Activated CD4-positive, alpha-beta T cell treated with anti-CD3 and anti-CD28 coated beads, Interleukin-2, amount 50 U/mL, for 48 hours (primary cell): ENCODE data around the gene CEP170B.
A peak's percentile ranks its signal among the peaks of the same experiment; 100 is the strongest.
"Not testable (repeated sequence)": the region's sequence is repeated elsewhere in the genome, so short reads cannot be mapped to it uniquely, and the experiment has no call there.

Experiments
- DNase-seq, 2 experiments: peaks; one replicate each; pipeline ENCODE4 v3.0.0-alpha.2; 2020

Gene CEP170B

DNA sequence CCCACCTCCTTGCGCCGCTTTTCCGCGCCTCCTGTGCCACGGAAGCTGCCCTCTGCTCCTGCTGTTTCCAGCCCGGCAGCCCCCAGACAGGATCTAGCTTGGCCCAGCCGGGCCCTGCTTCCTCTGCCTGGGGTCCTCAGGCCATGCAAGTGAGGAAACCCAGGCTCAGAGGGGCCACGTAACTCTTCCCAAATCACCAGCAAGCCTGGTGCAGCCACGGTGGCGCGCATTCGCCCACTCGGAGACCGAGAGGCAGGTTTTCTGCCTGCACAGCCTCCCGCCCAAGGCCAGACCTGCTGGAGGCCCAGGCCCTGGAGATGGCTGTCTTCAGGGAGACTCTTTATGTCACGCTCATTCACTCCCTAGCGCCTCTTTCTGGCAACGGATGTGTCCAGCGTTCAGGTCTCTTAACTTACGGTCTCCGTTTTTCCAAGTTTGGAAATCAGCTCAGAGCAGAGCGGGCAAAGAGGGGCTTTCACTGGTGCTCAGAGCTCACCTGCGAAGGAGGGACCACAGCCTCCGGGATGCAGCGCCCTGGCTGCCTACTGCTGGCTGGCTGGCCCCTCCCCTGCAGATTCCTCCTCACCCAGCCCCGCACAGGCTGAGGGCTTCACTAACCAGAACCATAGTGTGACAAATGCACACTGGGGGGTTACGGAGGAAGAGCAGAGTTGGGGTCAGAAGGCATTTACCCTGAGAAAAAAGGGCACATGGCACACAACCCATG is 20.6 kb upstream of the CEP170B start:
- no peak for DNase-seq

- DNase-seq: no peak
Measured at GRCh38 chr14:104845033-104845666, 19.9 kb upstream of the CEP170B start.

DNA sequence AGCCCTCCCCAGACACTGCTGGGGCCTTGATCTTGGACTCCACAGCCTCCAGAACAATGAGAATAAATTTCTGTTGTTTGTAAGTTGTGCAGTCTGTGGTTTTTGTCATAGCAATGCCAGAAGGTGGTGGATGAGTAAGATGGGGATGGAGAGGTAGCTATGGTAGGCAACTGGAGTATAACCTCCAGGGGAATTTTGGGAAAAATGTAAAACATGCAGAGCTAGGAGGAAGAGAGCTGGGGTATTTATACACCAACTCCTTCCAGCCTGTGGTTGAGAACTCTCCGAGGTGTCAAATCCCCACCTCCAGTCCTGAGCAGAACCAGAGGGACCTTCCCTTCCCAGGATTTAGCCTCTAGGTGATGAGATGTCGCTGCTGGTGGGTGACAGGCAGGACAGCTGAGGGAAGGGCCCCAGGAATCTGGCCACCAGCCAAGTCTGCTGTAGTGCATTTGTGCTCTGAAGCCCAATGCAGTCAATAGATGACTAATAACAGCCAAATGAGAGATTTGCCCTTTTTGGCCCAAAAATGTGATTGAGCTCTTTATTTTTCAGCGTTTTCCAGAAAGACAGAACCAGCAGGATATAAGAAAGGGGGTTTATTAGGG is 19.1 kb upstream of the CEP170B start:
- no peak for DNase-seq

DNA sequence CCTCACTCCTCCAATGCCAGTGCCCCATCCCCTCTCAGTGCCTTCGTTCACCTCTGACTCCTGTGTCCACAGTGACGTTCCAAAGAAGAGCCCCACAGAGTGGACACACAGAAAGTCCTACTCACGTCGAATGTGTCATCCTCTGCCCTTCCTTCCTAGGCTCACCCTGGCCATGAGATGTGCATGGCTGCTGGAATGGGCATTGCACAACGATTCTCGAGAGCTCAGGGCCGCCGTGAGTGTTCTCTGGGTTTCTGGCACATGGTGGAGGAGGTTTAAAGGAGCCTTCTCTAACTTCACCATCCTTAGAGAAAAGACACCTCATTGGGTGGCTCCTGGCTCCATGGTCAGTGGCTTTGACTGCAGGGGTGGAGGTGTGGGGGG is 12.8 kb upstream of the CEP170B start:
- DNase-seq: no peak

DNA sequence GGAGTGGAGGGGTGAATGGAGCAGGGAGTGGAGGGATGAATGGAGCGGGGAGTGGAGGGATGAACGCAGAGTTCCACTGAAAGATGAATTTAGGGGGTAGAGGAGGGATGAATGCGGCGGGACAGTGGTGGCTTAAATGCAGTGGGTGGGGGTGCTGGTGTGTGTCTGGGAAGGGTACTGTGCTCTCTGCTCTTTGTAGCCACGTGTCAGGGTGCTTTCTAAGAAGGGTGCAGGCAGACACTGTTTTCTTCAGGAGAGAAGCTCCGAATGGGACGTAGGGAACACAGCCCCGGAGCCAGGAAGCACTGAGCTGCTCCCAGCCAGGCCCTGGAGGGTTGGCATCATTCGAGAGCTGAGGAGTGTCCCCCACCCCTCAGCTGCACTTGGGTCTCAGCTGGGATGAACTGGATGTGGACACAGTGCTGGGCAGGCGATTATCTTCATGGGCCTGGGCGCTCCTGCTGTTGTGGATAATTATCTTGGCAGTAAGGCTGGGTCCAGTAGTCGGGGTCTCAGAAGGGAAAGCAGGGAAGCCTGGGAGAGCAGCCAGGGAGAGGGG is 9.5 kb upstream of the CEP170B start:
- DNase-seq: no peak

DNA sequence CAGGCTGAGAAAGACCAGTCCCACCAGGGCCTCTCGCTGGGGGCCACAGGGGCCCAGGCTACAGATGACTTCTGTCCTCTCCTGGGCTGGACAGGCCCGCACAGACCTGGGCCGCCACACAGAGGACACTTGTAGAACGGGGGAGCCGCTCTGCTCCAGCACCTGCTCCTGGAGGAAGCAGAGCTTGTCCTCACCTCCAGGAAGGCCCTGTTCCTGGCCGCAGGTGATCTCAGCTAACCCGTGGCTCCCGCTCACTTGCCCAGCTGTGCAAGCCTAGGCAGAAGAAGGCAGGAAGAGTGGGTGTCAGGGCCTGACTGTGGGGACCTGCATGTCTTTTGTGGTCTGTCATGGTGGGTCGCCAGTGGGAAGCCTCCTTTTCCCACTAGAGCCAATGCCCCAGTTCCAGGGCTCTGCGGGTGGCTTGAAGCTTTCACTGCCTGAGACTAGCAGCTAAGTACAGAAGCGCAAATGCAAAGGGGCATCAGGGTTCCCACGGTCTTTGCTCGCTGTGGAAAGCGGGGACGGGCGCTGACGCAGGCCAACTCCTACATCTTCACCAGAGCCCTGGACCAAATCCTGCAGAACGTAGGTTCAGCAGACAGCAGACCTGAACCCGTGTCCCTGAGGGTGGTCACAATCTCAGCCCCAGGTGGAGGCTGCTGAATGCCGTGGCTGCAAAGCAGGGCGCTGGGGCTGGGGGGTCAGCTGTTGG is 8.8 kb upstream of the CEP170B start:
- no peak for DNase-seq

- no peak for DNase-seq
Measured at GRCh38 chr14:104856869-104857860, 7.9 kb upstream of the CEP170B start.

DNA sequence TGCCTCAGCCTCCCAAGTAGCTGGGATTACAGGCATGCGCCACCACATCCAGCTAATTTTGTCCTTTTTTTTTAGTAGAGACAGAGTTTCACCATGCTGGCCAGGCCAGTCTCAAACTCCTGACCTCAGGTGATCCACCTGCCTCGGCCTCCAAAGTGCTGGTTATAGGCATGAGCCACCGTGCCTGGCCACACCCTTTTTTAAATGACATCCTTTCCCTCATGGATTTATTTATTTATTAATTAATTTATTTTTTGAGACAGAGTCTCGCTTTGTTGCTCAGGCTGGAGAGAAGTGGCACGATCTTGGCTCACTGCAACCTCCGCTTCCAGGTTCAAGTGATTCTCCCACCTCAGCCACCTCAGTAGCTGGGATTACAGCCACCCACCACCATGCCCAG is 7.1 kb upstream of the CEP170B start:
- not testable (repeated sequence) for DNase-seq

- DNase-seq: no peak
Measured at GRCh38 chr14:104858811-104859426, 6.1 kb upstream of the CEP170B start.

GRCh38 chr14:104859900-104860299 is 5.2 kb upstream of the CEP170B start:
- DNase-seq: no peak

DNA sequence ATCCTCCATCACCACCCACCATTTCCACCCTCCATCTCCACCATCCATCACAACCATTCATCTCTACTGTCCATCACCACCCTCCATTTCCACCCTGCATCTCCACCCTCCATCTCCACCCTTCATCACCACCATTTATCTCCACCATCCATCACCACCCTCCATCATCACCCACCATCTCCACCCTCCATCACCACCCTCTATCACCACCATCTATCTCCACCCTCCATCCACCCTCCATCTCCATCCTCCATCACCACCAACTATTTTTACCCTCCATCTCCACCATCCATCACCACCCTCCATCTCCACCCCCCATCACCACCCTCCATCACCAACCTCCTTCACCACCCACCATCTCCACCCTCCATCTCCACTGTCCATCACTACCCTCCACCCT is 4.7 kb upstream of the CEP170B start:
- DNase-seq: no peak

GRCh38 chr14:104863131-104863862 is 1.8 kb upstream of the CEP170B start:
- no peak for DNase-seq

DNA sequence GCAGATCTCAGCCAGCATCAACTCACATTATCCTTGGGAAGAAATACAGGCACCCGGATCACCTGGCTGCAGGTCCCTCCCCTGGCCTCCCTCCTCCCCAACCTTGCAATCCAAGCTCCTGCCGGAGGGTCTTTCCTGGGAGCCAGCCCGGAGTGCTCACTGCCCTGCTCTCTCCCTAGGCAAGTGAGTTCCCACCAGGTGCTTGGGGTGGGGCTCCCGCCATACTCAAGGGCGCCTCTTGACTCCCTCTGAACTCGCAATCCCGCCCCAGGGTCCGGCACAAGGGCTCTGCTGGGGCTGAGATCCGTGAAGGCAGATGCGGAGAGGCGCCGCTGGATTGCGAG is 1.2 kb upstream of the CEP170B start:
- no peak for DNase-seq

DNA sequence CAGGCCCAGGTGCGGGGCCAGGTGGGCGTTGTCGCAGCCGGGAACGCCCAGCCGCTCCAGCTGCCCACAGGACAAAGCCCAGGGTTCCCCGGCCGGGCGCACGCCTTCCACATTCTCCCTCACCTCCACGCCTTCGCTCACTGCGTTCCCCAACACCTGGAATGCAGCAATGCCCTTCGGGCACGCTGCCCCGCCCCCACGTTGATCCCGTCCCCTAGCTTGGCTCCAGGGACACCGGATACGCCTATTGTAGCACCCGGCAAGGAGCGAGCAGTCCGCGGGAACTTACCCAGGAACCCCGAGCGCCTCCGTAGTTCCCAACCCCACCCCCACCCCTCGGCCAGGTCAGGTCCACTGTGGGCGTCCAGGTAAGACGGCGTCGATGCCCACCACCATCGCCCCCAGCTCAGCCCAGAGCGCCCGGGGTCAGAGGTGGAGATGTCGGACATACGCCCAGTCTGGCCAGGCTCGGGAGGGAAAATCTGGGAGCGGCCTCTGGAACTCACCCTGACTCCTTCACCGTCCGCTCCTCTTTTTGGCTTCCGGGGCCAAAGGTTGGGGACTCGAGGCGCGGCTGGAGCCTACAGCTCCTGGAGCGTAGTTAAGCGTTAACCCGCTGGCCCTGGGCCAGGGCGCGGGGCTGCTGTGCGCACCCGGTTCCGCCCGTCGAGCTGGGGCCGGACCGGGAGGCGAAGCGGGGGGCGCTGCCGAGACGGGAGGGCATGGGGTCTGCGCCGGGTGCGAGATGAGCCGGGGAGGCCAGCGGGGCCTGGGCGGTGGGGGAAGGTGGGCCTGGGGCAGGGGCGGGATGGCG is 594 bp upstream of the CEP170B start:
- DNase-seq: peak in 1 of 2 experiments; percentile 33

DNA sequence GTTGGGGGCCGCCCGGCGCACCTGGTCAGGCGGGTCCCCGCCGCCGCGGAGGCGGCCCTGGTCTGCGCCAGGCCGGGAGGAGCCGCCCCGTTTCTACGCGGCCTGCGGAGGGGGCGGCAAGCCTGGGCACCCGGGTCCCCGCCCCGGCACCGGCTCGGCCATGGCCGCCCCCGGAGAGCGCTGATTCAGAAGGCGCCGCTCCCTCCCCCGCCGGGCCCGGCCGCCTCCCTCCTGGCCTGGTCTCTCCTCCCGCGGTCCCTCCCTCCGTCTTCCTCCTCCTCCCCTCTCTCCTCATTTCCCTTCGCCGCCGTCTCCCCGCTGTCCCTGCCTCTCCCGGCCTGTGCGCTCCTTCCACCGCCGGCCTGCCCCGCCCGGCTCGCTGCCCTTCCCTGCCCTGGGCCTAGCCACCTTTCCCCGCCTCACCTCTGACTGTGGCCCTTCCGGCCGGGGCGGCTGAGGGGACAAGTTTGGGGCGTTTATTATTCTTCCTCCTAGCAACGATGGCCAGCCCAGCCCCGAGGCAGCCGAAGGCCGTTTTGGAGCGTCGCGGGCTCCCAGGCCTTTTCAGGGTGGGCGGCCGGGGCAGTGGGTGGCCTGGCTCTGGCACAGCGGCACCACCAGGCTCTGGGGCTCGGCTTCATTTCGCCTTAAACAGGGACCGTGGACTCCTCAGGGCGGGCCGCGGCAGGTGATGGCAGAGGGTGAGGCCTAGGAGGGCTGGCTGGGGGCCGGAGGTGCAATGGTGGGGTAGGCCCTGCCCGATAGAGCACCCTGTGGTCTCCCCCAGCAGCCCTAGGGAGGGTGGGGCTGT is 768 bp downstream of the CEP170B start:
- peak; percentile 48 to 62 for DNase-seq

GRCh38 chr14:104866451-104867370 is 1.6 kb downstream of the CEP170B start:
- no peak for DNase-seq

DNA sequence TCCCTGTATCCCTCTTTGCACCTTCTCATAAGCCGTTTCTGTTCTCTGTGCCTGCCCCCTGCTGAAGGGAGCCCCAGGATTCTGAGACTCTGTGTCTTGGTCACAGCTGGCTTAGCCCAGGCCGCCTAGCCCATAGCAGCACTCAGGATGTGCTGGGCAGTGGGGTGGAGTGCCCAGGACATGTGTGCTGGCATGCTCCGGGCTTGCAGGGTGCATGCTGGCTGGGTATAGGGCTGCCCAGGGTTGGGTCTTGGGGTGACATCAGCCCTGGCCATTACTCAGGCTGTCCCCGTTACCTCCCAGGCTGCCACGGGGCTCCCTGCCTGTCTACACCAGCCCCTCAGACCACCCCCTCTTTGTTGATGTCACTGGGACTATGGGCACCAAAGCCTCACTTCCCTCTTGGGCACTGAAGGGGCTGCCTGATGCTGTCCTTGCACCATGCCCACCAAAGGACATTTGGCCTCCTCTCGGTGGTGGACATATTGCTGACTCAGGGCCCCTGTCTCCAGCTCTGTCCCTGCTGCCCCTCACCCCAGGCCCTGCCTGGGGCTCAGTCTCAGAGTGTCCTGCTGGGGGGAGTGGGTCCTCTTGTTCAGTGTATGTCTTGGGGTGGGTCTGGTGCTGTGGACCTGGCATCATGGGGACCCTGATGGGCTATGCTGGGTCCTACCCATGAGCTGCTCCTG is 2.4 kb downstream of the CEP170B start:
- DNase-seq: no peak
